Parathyroid adenoma (tissue), 2 donors: ENCODE data around the gene COL15A1.

Experiments
- H2AFZ ChIP-seq: fragments of 300-600 bp; sonication (generic); one replicate; pipeline ENCODE4 v1.7.0; 2017; ENCODE audit warnings: antibody characterized with exemption, mild to moderate bottlenecking
- H3K27ac ChIP-seq: fragments of 300-600 bp; sonication (generic); one replicate; pipeline ENCODE4 v1.7.0; 2017
- H3K27me3 ChIP-seq: fragments of 300-600 bp; sonication (generic); one replicate; pipeline ENCODE4 v1.7.0; 2017; ENCODE audit warnings: low read length; ENCODE audit not compliant: control insufficient read depth, insufficient read depth
- H3K36me3 ChIP-seq: fragments of 300-600 bp; sonication (generic); one replicate; pipeline ENCODE4 v1.7.0; 2017; ENCODE audit warnings: low read length; ENCODE audit not compliant: control insufficient read depth, insufficient read depth
- H3K4me1 ChIP-seq: fragments of 300-600 bp; sonication (generic); one replicate; pipeline ENCODE4 v1.7.0; 2017; ENCODE audit warnings: control low read depth
- H3K4me2 ChIP-seq: fragments of 300-600 bp; sonication (generic); one replicate; pipeline ENCODE4 v1.7.0; 2017; ENCODE audit warnings: low read length
- H3K4me3 ChIP-seq: fragments of 300-600 bp; sonication (generic); one replicate; pipeline ENCODE4 v1.7.0; 2017; ENCODE audit warnings: low read depth, low read length
- H3K79me2 ChIP-seq: fragments of 300-600 bp; sonication (generic); one replicate; pipeline ENCODE4 v1.7.0; 2017; ENCODE audit warnings: control low read depth
- H3K9ac ChIP-seq: fragments of 300-600 bp; sonication (generic); one replicate; pipeline ENCODE4 v1.7.0; 2017; ENCODE audit warnings: mild to moderate bottlenecking
- H3K9me3 ChIP-seq: fragments of 300-600 bp; sonication (generic); one replicate; pipeline ENCODE4 v1.7.0; 2017; ENCODE audit warnings: low read length; ENCODE audit not compliant: control insufficient read depth
- CTCF ChIP-seq: fragments of 300-600 bp; sonication (generic); IDR thresholded peaks from one replicate; pipeline ENCODE4 v1.7.0; 2017; ENCODE audit warnings: antibody characterized with exemption, mild to moderate bottlenecking
- donor health status: primary hyperparathyroidism.

The COL15A1 gene

GRCh38 chr9:99040911-99041582 is 97.3 kb downstream of the COL15A1 start:
- Histone ChIP-seq H2AFZ (no peak overlapping the region), H3K27ac (no peak overlapping the region), H3K79me2 (no peaks in the 10 kb centered on the region), H3K36me3 (no peaks in the 10 kb centered on the region), H3K4me3 (no peak overlapping the region), H3K4me1 (no peaks in the 10 kb centered on the region), H3K4me2 (no peak overlapping the region), H3K27me3 (no peaks in the 10 kb centered on the region), H3K9me3 (no peaks in the 10 kb centered on the region), H3K9ac (no peak overlapping the region)
- no peak for TF ChIP-seq CTCF

GRCh38 chr9:99041618-99042017 is 97.9 kb downstream of the COL15A1 start:
- Histone ChIP-seq H3K36me3 (no peaks in the 10 kb centered on the region), H3K27me3 (no peaks in the 10 kb centered on the region), H3K9ac (no peak overlapping the region), H2AFZ (no peak overlapping the region), H3K79me2 (no peaks in the 10 kb centered on the region), H3K27ac (no peak overlapping the region), H3K9me3 (no peaks in the 10 kb centered on the region), H3K4me3 (no peak overlapping the region), H3K4me2 (no peak overlapping the region), H3K4me1 (no peaks in the 10 kb centered on the region)
- no peak for TF ChIP-seq CTCF

DNA sequence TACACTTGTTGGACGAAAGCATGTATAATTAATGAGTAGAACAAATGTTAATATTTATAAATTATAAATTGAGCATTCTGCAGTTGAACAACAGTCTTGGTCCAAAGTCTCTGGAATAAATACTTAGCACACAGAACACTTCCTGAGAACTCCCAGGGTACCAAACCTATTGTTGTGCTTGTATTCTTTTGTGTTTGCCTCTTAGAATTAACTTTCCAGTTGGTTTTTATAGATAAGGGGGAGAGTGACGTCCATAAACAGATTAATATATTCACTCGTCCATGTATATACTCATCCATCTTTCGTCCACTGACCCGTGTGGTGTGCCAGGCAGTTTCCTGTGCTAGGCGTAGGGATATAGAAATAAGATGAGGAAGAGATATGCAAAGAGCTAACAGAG is 98.9 kb downstream of the COL15A1 start:
- Histone ChIP-seq H3K27me3 (no peaks in the 10 kb centered on the region), H3K4me2 (no peak overlapping the region), H3K9ac (no peak overlapping the region), H3K9me3 (no peaks in the 10 kb centered on the region), H2AFZ (no peak overlapping the region), H3K4me1 (no peaks in the 10 kb centered on the region), H3K79me2 (no peaks in the 10 kb centered on the region), H3K36me3 (no peaks in the 10 kb centered on the region), H3K27ac (no peak overlapping the region), H3K4me3 (no peak overlapping the region)
- TF ChIP-seq CTCF, result no peak

DNA sequence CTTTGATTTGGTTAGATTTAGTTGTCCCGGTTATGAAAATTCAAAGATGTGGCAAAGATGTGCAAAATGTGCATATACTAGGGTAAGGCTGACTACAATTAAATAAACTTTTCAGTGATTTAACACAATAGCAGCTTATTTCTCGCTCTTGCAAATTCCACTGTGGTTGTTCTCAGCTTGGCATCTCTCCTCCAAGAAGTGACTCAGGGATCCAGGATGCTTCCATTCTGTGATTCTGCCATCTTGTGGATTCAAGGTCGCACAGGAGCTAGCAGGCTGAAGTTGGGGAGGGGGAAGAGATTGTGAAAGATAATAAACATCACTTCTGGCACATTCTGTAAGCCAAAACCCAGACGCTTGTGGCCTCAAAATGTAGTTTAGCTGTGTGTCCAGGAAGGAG is 101.1 kb downstream of the COL15A1 start:
- H3K79me2 ChIP-seq, result no peaks in the 10 kb centered on the region
- no peaks in the 10 kb centered on the region for H3K4me1 ChIP-seq
- no peaks in the 10 kb centered on the region for H3K36me3 ChIP-seq
- no peaks in the 10 kb centered on the region for H3K9me3 ChIP-seq
- no peak overlapping the region for H3K27ac ChIP-seq
- H3K4me3 ChIP-seq, result no peak overlapping the region
- H3K9ac ChIP-seq, result no peak overlapping the region
- TF ChIP-seq CTCF, result no peak
- H3K27me3 ChIP-seq, result no peaks in the 10 kb centered on the region
- H3K4me2 ChIP-seq, result no peak overlapping the region
- no peak overlapping the region for H2AFZ ChIP-seq

DNA sequence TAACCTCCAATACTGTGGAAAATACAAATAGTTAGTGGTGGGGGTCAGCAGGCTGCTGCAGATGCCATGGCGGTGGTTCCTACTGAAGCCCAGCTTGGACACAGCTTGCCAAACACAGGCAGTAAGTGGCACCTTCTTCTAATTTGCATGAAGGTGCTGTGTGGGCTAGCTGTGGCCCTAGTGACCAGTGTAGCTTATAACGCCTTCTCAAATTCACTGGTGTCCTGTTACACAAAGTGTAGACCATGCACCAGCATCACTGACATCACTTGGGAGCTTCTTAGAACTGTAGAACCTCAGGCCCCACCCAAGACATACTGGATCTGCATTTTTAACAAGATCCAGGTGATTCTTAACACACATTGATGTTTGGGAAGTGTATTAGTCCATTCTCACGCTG is 102.4 kb downstream of the COL15A1 start:
- Histone ChIP-seq H3K27me3 (no peaks in the 10 kb centered on the region), H3K4me3 (no peak overlapping the region), H3K9ac (no peak overlapping the region), H2AFZ (no peak overlapping the region), H3K79me2 (no peaks in the 10 kb centered on the region), H3K36me3 (no peaks in the 10 kb centered on the region), H3K27ac (no peak overlapping the region), H3K4me2 (no peak overlapping the region), H3K9me3 (no peaks in the 10 kb centered on the region), H3K4me1 (no peaks in the 10 kb centered on the region)
- TF ChIP-seq CTCF, result no peak
